Muscle of back (tissue), 13 donors: ENCODE data around the gene MPHOSPH10. TPM values are rescaled to one million over a fixed set of nuclear protein-coding genes. Genes with fewer than 3 reads are reported as not detected.
"Not testable (repeated sequence)": the region's sequence is repeated elsewhere in the genome, so short reads cannot be mapped to it uniquely, and the experiment has no call there.

Experiments used
- DNase-seq, 3 donors: peaks; one replicate each; pipeline versions ENCODE4 v3.0.0 to v3.0.0-alpha.2; 2013
- long read RNA-seq, 9 donors: transcript quantifications; one replicate each; lab custom pipeline, GENCODE V29; 2026
- polyA plus RNA-seq, 10 donors: library from polyadenylated mRNA; unstranded; fragments of 120-200 nt; gene quantifications; one replicate each; pipeline ENCODE4 v1.2.1, GENCODE V29; 2013; ENCODE audit not compliant: insufficient read length in 10 of 10

Gene MPHOSPH10
- polyA plus RNA-seq = 10 to 100 TPM; 26.4 to 39.6 (median 32.8) TPM
- long read RNA-seq, donor 1, partial matches to known transcripts = 0 of 6 reads
- long read RNA-seq, donor 1, other reads (novel, unspliced or antisense) = 0 of 6 reads
- long read RNA-seq, donor 2, partial matches to known transcripts = 0 of 4 reads
- long read RNA-seq, donor 2, other reads (novel, unspliced or antisense) = 0 of 4 reads
- long read RNA-seq, donor 3 = 0 reads
- long read RNA-seq, donor 4, transcript MPHOSPH10-201 (11 exons, 2,484 nt) = major isoform, 7 of 7 reads
- long read RNA-seq, donor 4, partial matches to known transcripts = 0 of 7 reads
- long read RNA-seq, donor 4, other reads (novel, unspliced or antisense) = 0 of 7 reads
- long read RNA-seq, donor 5, partial matches to known transcripts = 7 of 10 reads
- long read RNA-seq, donor 5, other reads (novel, unspliced or antisense) = 0 of 10 reads
- long read RNA-seq, donor 6, transcript MPHOSPH10-201 (11 exons, 2,484 nt) = major isoform, 8 of 19 reads
- long read RNA-seq, donor 6, partial matches to known transcripts = 6 of 19 reads
- long read RNA-seq, donor 6, other reads (novel, unspliced or antisense) = 0 of 19 reads
- long read RNA-seq, donor 7, transcript MPHOSPH10-201 (11 exons, 2,484 nt) = major isoform, 6 of 8 reads
- long read RNA-seq, donor 7, partial matches to known transcripts = 0 of 8 reads
- long read RNA-seq, donor 7, other reads (novel, unspliced or antisense) = 0 of 8 reads
- long read RNA-seq, donor 8, partial matches to known transcripts = 0 of 5 reads
- long read RNA-seq, donor 8, other reads (novel, unspliced or antisense) = 0 of 5 reads
- long read RNA-seq, donor 9, partial matches to known transcripts = 0 of 1 reads
- long read RNA-seq, donor 9, other reads (novel, unspliced or antisense) = 0 of 1 reads

GRCh38 chr2:71130152-71130904, at the start of gene MPHOSPH10, which contains the start of gene MCEE:
Gene MPHOSPH10 (plus strand): TSS chr2:71130634. CDS start chr2:71130666, 32 bp downstream.
Gene MCEE (minus strand): TSS chr2:71130229. CDS start chr2:71130219, 10 bp downstream.
- peak; percentile 92 to 97 (median 96) for DNase-seq

DNA sequence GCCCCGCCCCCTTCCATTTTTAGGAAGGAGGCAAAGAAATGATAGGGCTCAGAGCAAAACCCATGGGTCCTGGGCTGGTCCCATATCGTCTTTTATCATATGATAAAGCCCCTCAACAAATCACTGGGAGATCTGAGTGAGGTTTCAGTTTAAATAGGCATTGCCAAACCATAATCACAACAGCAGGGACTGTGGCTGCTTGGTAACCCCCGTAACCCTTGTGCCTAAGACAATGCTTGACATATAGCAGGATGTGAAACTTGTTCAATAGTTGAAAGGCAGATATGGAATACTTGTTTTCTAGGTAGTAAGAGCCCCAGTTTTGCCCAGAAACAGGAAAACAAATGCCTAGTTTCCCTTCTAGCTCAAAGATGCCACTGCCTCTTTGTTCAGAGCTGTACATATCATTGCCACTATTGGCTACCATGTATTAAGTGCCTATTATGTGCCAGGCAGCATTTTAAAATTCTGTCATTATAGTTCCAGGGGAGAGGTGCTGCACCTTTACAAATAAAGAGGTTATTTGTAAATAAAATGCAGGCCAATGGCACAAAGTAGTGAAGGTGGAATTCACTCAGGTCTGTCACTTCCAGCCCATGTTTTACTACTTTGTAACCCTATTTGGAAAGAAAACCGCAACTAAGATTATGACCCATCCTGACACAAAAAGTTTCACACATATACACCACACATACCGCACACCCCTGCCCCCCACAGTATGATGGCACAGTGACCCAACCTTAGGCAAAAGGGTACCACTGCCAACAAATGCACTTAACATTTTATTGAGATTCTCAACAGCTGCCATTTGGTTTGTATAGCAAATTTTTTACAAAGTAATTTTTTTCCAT, 47.8 kb upstream of the MPHOSPH10 start:
- no peak for DNase-seq

- DNase-seq = not testable (repeated sequence)
Measured at GRCh38 chr2:71083297-71083696, 47.1 kb upstream of the MPHOSPH10 start.

- not testable (repeated sequence) for DNase-seq
Measured at GRCh38 chr2:71083752-71084312, 46.6 kb upstream of the MPHOSPH10 start.

DNA sequence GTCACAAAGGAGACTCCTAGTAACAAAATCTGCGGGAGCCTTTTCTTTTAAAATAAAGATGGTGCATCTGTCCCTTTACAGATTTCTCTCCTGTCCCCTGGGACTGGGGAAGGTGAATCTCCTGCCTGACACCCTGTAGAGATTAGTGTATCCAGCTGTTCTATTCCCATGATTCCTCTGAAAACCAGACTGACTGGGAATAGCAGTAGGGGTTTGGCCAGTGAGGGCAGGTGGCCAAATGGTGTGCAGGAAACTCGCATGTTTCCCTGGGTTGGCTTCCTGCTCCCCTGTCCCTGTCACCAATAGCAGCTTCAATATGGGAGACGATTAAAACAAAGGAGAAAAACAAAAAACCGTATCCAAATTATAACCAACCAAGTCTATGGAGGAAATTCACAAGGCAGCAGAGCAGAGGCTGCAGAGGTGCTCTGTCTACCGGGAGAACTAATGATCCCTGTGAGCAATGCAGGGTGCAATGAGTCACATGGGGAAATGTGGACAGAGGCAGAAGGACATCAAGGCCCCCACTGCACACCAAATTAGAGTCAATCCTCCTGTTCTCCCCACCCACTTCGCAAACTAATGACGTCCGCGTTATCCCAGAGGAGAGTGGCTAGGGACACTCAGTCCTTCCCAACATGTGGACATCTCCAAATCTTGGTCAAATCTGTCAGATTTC, 45.0 kb upstream of the MPHOSPH10 start:
- DNase-seq = not testable (repeated sequence)

GRCh38 chr2:71089475-71089874, 41.0 kb upstream of the MPHOSPH10 start:
- DNase-seq = not testable (repeated sequence)

- DNase-seq = not testable (repeated sequence)
Measured at GRCh38 chr2:71091808-71092207, 38.6 kb upstream of the MPHOSPH10 start.

GRCh38 chr2:71092491-71093260, 37.8 kb upstream of the MPHOSPH10 start:
- not testable (repeated sequence) for DNase-seq

- peak; percentile 10 to 47 (median 15) for DNase-seq
Measured at GRCh38 chr2:71100195-71100964, 30.1 kb upstream of the MPHOSPH10 start.

- DNase-seq = peak in 1 of 3 donors; percentile 72
Measured at GRCh38 chr2:71101656-71102055, 28.8 kb upstream of the MPHOSPH10 start.

DNA sequence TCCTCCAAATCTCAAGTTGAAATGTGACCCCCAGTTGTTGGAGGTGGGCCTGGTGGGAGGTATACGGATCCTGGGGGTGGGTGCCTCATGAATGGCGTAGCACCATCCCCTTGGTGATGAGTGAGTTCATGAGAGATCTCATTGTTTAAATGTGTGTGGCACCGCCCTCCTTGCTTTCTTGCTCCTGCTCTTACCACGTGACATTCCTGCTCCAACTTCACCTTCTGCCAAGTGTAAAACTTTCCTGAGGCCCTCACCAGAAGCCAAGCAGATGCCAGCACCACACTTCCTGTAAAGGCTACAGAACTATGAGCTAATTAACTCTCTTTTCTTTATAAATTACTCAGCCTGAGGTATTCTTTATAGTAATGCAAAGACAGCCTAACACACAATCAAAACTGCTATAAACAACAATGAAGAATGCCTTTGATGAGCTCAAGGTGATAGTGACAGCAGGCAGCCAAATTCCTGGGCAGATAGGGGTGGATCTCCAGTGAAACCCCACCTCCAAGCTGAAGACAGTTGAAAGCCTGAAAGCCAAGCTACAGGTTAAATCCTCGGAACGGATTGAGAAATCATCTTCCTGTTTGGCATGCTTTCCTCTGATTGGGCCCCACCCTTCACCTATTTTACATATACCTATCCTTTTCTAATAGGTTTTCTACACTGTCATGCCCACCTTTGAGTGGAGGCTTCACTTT, 27.3 kb upstream of the MPHOSPH10 start:
- no peak for DNase-seq

- DNase-seq = no peak
Measured at GRCh38 chr2:71103809-71104208, 26.6 kb upstream of the MPHOSPH10 start.

GRCh38 chr2:71106463-71106862, 24.0 kb upstream of the MPHOSPH10 start:
- DNase-seq = not testable (repeated sequence)

DNA sequence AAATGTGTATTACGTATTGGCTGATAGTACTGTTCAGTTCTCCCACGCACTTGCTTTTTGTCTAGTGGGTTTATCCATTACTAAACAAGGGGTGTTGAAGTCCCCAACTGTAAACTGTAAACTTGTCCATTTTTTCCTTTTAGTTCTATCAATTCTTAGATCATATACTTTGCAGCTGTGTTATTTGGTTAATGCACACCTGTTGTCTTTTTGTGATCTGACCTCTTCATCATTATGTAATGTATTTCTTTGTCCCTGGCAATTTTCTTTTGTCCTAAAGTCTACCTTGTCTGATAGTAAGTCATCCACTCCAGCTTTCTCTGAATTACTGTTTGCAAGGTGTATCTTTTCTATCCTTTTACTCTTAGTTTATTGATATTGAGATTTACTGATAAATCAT, 22.3 kb upstream of the MPHOSPH10 start:
- DNase-seq = no peak

- DNase-seq = no peak
Measured at GRCh38 chr2:71113843-71114242, 16.6 kb upstream of the MPHOSPH10 start.

- DNase-seq = no peak
Measured at GRCh38 chr2:71117063-71117462, 13.4 kb upstream of the MPHOSPH10 start.

DNA sequence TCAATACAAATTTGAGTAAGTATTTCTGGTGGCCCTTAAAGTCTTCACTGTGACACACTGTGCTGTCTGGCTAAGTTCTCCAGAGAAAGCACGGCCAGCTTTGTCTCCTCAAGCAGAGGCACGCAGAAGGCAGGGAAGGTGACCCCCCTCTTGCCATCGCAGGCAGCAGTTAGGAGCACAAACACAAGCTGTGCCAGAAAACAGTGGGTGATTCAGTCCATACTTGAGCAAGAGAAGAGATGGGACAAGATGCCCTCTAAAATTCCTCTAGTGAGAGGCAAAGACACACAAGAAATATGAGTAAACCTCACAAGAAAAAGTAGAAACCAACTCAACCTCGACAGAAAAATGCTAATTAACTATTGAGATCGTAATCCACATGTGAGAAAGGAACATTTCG, 10.2 kb upstream of the MPHOSPH10 start:
- no peak for DNase-seq
